KOPT-K1 (cell line): Measurements from ENCODE around the gene GOLT1B.
"Not testable (repeated sequence)": the region's sequence is repeated elsewhere in the genome, so short reads cannot be mapped to it uniquely, and the experiment has no call there.

ENCODE experiments used
- H3K27ac ChIP-seq: fragments of 200-600 bp; sonication (generic); 2 replicates; pipeline ENCODE4 v1.5.1; 2016; ENCODE audit warnings: antibody characterized with exemption, mild to moderate bottlenecking, low read depth, low read length; ENCODE audit not compliant: poor library complexity, severe bottlenecking
- H3K36me3 ChIP-seq: fragments of 200-600 bp; sonication (generic); 2 replicates; pipeline ENCODE4 v1.5.1; 2017; ENCODE audit warnings: antibody characterized with exemption, mild to moderate bottlenecking, low read length, moderate library complexity; ENCODE audit not compliant: insufficient read depth
- H3K9me3 ChIP-seq: fragments of 200-600 bp; sonication (generic); 2 replicates; pipeline ENCODE4 v1.5.1; 2017; ENCODE audit warnings: antibody characterized with exemption, low read length, mild to moderate bottlenecking; ENCODE audit not compliant: insufficient read depth, poor library complexity, severe bottlenecking

Gene GOLT1B

GRCh38 chr12:21501258-21502163, at the start of gene GOLT1B, which contains the start of gene RECQL:
TSS of gene GOLT1B (plus strand) at chr12:21501789. CDS start at chr12:21501924, 135 bp downstream.
TSS of gene RECQL (minus strand) at chr12:21501635. CDS start at chr12:21499570, 2,065 bp downstream.
- H3K36me3 ChIP-seq = peaks cover 33% of the 10 kb centered on the region
- peak within 1 kb of the TSS; percentile 74 for H3K27ac ChIP-seq
- no peaks in the 10 kb centered on the region for H3K9me3 ChIP-seq

GRCh38 chr12:21453312-21453852, 48.2 kb upstream of the GOLT1B start:
- Histone ChIP-seq H3K9me3 (no peaks in the 10 kb centered on the region), H3K36me3 (peaks cover 50% of the 10 kb centered on the region), H3K27ac (no peak overlapping the region)

GRCh38 chr12:21456291-21456780, 45.3 kb upstream of the GOLT1B start:
- Histone ChIP-seq H3K27ac (no peak overlapping the region), H3K9me3 (no peaks in the 10 kb centered on the region), H3K36me3 (peaks cover 44% of the 10 kb centered on the region)

- peaks cover 66% of the 10 kb centered on the region for H3K36me3 ChIP-seq
- H3K27ac ChIP-seq = no peak overlapping the region
- no peaks in the 10 kb centered on the region for H3K9me3 ChIP-seq
Measured at GRCh38 chr12:21459474-21459873, 42.1 kb upstream of the GOLT1B start.

GRCh38 chr12:21467334-21467733, 34.3 kb upstream of the GOLT1B start:
- peaks cover 57% of the 10 kb centered on the region for H3K36me3 ChIP-seq
- H3K27ac ChIP-seq, H3K9me3 ChIP-seq: not testable (repeated sequence)

GRCh38 chr12:21471294-21471693, 30.3 kb upstream of the GOLT1B start:
- H3K27ac ChIP-seq = no peak overlapping the region
- H3K36me3 ChIP-seq = peaks cover 76% of the 10 kb centered on the region
- no peaks in the 10 kb centered on the region for H3K9me3 ChIP-seq

- Histone ChIP-seq H3K9me3 (no peaks in the 10 kb centered on the region), H3K36me3 (peaks cover 81% of the 10 kb centered on the region), H3K27ac (no peak overlapping the region)
Measured at GRCh38 chr12:21472197-21472823, 29.3 kb upstream of the GOLT1B start.

- H3K36me3 ChIP-seq = peaks cover 98% of the 10 kb centered on the region
- no peak overlapping the region for H3K27ac ChIP-seq
- no peaks in the 10 kb centered on the region for H3K9me3 ChIP-seq
Measured at GRCh38 chr12:21475552-21475951, 26.0 kb upstream of the GOLT1B start.

- Histone ChIP-seq H3K36me3 (peaks cover 100% of the 10 kb centered on the region), H3K27ac (no peak overlapping the region), H3K9me3 (no peaks in the 10 kb centered on the region)
Measured at GRCh38 chr12:21476949-21477348, 24.6 kb upstream of the GOLT1B start.

- Histone ChIP-seq H3K36me3 (peaks cover 98% of the 10 kb centered on the region), H3K9me3 (no peaks in the 10 kb centered on the region), H3K27ac (no peak overlapping the region)
Measured at GRCh38 chr12:21478756-21479455, 22.7 kb upstream of the GOLT1B start.

- peaks cover 92% of the 10 kb centered on the region for H3K36me3 ChIP-seq
- no peaks in the 10 kb centered on the region for H3K9me3 ChIP-seq
- no peak overlapping the region for H3K27ac ChIP-seq
Measured at GRCh38 chr12:21483531-21483930, 18.1 kb upstream of the GOLT1B start.

- Histone ChIP-seq H3K9me3 (no peaks in the 10 kb centered on the region), H3K36me3 (peaks cover 88% of the 10 kb centered on the region), H3K27ac (no peak overlapping the region)
Measured at GRCh38 chr12:21485998-21486397, 15.6 kb upstream of the GOLT1B start.

- Histone ChIP-seq H3K9me3 (no peaks in the 10 kb centered on the region), H3K36me3 (peaks cover 51% of the 10 kb centered on the region), H3K27ac (no peak overlapping the region)
Measured at GRCh38 chr12:21499765-21500164, 1.8 kb upstream of the GOLT1B start.

- Histone ChIP-seq H3K36me3 (peaks cover 40% of the 10 kb centered on the region), H3K27ac (peak overlapping the region; percentile 74)
Measured at GRCh38 chr12:21500786-21501257, 767 bp upstream of the GOLT1B start.

GRCh38 chr12:21502164-21502496, 541 bp downstream of the GOLT1B start:
- H3K36me3 ChIP-seq = peaks cover 27% of the 10 kb centered on the region
- H3K9me3 ChIP-seq = no peaks in the 10 kb centered on the region
- H3K27ac ChIP-seq = peak overlapping the region; percentile 74

More at GRCh38 chr12:21500786-21501257, 767 bp upstream of the GOLT1B start:
- no peaks in the 10 kb centered on the region for H3K9me3 ChIP-seq
